PC-9 (cell line): ENCODE data around the gene HERC4.

Source experiments
- EZH2 ChIP-seq: fragments of 200-600 bp; sonication (generic); IDR thresholded peaks from 2 replicates; pipeline ENCODE4 v1.8.0; 2017; ENCODE audit warnings: antibody characterized with exemption, low read depth
- TF ChIP-seq, protein P1 (sequence below): fragments of 200-600 bp; sonication (generic); conservative IDR thresholded peaks from 2 replicates; pipeline ENCODE4 v1.6.1; 2017; ENCODE audit warnings: mixed run types, antibody characterized with exemption, mild to moderate bottlenecking, moderate library complexity

DNA sequence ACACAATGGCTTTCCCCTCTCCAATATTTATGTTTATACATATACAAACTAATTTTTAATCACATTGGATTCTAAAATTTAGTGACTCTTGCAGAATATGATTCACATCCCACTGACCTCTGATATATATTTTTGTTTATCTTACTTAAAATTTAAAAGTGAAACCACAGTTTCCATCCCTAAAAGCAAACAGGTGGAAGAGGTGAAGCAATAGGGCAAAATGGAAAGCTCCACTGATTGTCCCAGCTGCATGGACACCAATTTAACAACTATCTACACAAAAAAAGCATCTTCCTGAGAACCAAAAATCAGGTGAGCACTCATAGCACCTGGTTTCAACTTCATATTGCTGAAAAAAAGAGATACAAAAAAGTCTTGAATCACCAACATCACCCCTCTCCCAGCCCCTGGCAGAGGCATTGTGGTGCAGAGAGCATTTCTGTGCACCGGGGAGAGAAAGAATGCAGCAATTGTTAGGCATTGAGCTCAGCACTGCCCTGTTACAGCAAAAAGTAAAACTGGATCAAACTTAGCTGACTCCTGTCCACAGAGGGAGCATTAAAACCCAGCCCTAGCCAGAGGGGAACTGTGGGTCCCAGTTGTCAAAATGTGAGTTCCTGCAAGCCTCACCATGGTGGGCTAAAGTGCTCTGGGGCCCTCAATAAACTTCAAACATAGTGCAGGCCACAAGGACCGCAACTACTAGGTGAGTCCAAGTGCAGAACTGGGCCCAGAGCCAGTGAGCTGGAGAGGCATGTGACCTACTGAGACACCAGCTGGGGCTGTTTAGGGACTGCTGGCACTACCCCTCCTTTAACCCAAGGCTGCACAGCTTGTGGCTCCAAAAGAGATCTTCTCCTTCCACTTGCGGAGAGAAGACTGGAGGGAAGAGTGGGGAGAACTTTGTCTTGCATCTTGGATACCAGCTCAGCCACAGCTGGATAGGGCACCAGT is 98.5 kb downstream of the HERC4 start:
- TF ChIP-seq, protein P1, sequence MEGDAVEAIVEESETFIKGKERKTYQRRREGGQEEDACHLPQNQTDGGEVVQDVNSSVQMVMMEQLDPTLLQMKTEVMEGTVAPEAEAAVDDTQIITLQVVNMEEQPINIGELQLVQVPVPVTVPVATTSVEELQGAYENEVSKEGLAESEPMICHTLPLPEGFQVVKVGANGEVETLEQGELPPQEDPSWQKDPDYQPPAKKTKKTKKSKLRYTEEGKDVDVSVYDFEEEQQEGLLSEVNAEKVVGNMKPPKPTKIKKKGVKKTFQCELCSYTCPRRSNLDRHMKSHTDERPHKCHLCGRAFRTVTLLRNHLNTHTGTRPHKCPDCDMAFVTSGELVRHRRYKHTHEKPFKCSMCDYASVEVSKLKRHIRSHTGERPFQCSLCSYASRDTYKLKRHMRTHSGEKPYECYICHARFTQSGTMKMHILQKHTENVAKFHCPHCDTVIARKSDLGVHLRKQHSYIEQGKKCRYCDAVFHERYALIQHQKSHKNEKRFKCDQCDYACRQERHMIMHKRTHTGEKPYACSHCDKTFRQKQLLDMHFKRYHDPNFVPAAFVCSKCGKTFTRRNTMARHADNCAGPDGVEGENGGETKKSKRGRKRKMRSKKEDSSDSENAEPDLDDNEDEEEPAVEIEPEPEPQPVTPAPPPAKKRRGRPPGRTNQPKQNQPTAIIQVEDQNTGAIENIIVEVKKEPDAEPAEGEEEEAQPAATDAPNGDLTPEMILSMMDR = no peak
- no peak for TF ChIP-seq EZH2
